ENCODE measurements around the gene SLAMF1.

- TF ChIP-seq CTCF (IDR thresholded peaks at IDR 0.05) = no peak
- TF ChIP-seq POLR2A (IDR thresholded peaks at IDR 0.05) = no peak
Measured at GRCh38 chr1:160681066-160681890, 34.4 kb upstream of the SLAMF1 start.

Data from lower leg skin (tissue), 3 donors.